NCI-H748 (cell line): ENCODE results near the gene MRPL22.
"Not testable (repeated sequence)": the region's sequence is repeated elsewhere in the genome, so short reads cannot be mapped to it uniquely, and the experiment has no call there.

Experiments
- DNase-seq: peaks from one replicate; lab custom pipeline; 2025; ENCODE audit not compliant: unreplicated experiment; lab: John Stamatoyannopoulos, UW

Gene MRPL22

DNA sequence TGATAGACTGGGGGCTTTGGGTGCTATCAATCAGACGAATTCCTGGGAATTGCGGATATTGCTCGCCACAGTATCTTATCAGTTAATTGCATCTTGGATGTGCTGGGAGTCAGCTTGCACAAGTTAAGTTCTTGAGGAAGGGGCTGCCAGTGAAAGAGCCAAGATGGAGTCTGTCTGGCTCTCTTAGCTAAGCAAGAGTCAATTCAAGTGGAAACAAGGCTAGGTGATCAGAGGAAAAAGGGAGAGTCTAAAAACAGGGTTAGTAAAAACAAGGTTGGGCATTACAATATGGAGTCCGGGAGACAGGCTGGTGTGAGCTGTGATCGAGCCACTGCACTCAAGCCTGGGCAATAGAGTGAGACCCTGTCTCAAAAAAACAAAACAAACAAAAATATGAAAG lies 1.5 kb upstream of the MRPL22 start:
- not testable (repeated sequence) for DNase-seq

- DNase-seq: no peak
Observed at GRCh38 chr5:154940375-154940771, 500 bp upstream of the MRPL22 start.

- DNase-seq: no peak
Observed at GRCh38 chr5:154943527-154943926, 2.7 kb downstream of the MRPL22 start.

- DNase-seq: no peak
Observed at GRCh38 chr5:154944716-154945115, 3.8 kb downstream of the MRPL22 start.

GRCh38 chr5:154945695-154946301 lies 4.9 kb downstream of the MRPL22 start:
- DNase-seq: no peak

- DNase-seq: no peak
Observed at GRCh38 chr5:154947778-154948177, 6.9 kb downstream of the MRPL22 start.

DNA sequence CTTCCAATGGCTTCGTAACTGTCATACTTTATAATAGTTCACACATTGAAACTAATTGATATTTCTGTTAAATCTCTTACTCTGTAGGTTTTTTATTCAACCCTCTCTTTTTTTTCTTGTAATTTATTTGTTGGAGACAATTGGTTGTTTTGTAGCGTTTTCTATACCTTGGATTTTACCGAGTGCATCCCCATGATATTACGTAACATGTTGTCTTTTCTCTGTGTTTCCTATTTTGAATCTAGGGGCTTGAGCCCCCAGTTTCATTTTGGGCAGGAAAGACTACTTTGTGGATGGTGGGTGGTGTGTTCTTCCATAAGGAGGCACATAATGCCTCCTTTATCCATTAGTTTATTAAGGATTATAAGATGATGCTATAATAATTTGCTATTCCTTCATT lies 7.4 kb downstream of the MRPL22 start:
- DNase-seq: no peak

DNA sequence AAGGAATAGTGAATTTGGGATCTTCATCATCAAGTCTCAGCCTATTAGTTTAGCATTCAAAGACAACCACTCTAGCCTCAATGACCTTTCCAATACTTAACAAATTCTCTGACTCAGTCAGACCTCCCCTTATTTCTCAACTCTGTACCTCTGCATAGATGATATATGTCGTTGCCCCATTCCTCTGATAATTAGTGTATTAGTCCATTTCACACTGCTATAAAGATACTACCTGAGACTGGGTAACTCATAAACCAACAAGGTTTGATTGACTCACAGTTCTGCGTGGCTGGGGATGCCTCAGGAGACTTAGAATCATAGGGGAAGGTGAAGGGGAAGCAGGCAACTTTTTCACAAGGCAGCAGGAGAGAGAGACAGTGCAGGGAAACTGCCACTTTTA lies 8.9 kb downstream of the MRPL22 start:
- DNase-seq: no peak

DNA sequence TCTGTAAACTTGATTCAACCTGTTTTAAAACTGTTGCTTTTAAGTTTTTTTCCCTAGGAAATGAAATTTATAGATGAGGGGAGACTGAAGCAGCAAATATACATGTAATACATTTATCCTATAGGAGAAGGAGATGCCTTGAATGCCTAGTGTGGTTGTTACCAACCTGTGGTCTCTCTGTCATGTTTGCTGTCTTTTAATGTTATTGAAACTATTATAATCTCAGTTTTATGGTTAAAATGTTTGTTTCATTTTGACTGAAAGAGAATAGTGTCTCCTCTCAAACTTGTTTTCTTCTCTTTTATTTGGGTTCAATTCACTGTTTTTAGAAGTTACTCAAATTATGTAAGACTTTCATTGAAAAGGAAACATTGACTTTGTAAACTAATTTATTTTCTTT lies 15.8 kb downstream of the MRPL22 start:
- DNase-seq: no peak

- no peak for DNase-seq
Observed at GRCh38 chr5:154962494-154962893, 21.6 kb downstream of the MRPL22 start.

DNA sequence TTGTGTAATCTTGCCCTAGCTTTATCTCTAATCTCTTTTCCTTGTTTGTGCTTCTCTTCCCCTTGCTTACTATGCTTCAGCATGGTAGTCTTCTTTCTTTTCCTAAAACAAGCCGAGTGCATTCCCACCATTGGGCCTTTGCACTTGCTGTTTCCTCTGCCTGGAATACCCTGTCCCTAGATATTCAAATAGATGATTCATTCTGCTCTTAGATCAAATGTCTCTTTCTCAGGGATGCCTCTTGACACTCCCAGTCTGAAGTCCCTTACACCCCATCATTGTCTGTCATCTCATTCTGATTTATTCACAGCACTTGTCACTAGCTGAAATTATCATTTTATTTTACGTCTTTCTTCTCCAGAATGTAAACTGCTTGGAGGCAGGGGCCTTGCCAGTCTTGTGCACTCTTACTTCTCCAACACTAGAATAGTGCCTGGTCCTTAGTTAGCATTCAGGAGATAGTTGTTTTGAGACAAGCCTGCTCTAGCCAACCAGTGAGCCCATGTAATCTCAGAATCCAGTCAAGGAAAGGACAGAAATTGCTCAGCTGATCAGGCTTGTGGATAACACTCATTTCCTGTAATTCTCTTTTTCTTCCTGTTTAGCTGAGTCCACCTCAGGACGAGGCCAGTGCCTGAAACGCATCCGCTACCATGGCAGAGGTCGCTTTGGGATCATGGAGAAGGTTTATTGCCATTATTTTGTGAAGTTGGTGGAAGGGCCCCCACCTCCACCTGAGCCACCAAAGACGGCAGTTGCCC lies 25.4 kb downstream of the MRPL22 start:
- no peak for DNase-seq

DNA sequence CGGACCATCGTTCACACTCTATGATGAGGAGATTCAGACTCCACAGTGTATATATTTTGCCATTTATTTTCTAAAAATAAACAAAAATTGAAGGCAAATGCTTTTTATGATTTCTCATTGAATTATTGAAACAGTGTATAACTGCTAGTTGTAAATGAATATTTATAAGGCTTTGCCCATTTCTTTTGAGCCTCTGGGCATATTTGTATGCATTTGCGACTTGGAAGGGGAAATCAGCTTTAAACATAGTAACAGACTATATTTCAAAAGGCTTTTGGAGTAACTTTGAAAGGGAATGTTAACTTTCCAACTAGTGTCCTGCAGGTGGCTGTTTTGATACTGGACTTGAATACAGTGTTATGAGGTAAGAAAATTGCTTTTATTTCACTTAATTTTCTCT lies 26.0 kb downstream of the MRPL22 start:
- DNase-seq: no peak

DNA sequence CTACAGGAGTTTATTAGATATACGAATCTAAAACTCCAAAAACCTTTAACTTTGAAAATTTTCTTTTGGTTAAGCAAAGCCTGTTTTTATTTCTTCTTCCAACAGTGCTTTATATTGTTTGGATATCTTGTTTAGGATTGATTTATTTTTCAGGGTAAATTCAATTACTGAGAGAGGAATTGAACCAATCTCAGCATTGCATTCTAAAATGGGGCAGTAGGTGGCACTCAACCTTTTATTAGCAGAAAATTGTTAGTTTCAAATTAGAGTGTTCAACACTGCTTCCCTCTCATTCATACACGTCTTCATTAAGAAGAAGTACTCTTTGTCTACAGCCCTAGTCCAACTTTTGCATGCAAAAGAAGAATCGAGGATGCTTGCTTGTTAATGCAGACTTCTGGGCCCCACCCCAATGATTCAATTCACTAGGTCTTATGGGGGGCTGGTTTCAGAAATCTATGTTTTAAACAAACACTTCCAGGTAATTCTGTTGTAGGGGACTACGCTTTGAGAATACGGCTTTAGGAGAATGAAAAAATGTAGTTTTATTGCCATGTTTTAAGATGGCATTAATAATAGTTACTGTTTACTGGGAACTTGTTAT lies 26.6 kb downstream of the MRPL22 start:
- peak; percentile 40 for DNase-seq

DNA sequence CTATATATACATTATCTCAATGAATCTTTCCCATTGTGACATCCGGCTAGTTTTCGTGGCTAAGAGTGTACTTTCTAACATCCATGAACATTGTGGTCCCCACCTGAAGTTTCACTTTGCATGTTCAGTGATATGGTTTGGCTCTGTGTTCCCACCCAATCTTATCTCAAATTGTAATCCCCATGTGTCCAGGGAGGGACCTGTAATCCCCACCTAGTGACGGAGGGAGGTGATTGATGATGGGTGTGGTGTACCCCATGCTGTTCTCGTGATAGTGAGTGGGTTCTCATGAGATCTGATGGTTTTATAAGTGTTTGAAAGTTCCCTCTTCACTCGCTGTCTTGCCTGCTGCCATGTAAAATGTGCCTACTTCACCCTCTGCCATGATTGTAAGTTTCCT lies 28.1 kb downstream of the MRPL22 start:
- no peak for DNase-seq

GRCh38 chr5:154970759-154971158 lies 29.9 kb downstream of the MRPL22 start:
- DNase-seq: no peak

- DNase-seq: no peak
Observed at GRCh38 chr5:154971501-154971900, 30.6 kb downstream of the MRPL22 start.

DNA sequence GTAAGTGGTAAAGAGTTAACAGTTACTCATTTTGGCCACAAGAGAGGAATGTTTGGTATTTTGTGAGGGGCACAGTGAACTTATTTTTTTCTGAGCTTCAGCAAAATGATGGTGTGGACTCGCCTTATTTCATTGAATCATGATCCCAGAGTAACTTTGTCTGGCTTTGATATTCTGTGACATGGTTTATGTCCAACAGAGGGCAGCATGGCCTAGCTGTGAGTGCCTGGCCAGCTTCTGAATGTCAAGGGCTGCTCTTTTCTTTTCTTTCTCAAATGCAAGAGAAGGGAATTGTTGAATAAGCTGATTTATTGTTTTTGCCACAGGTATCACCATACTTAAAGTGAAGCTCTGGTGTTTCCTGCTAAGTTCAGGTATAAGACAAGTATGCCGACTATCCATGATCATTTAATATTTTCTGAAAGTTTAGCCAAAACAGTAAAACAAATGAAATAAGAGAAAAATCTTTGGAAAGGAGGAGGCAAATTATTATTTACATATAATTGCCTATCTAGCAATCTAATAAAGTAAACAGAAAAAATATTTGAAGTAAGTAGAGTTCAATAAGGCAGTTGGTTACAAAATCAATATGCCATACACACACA lies 31.7 kb downstream of the MRPL22 start:
- peak; percentile 63 for DNase-seq

DNA sequence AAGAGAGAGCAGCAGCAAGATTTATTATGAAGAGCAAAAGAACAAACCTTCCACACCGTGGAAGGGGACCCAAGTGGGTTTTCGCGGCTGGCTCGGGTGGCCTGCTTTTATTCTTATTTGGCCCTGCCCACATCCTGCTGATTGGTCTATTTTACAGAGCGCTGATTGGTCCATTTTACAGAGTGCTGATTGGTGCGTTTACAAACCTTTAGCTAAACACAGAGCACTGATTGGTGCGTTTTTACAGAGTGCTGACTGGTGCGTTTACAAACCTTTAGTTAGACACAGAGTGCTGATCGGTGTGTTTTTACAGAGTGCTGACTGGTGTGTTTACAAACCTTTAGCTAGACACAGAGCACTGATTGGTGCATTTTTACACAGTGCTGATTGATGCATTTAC lies 35.2 kb downstream of the MRPL22 start:
- not testable (repeated sequence) for DNase-seq

- no peak for DNase-seq
Observed at GRCh38 chr5:154977409-154977808, 36.5 kb downstream of the MRPL22 start.

DNA sequence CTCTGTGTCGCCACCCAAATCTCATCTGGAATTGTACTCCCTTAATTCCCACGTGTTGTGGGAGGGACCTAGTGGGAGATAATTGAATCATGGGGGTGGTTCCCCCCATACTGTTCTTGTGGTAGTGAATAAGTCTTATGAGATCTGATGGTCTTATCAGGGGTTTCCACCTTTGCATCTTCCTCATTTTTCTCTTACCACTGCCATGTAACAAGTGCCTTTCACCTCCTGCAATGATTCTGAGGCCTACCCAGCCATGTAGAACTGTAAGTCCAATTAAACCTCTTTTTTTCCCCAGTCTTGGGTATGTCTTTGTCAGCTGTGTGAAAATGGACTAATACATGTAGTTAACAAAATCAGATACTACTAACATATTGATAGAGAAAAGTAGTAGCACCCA lies 37.4 kb downstream of the MRPL22 start:
- DNase-seq: not testable (repeated sequence)

- DNase-seq: peak; percentile 93
Observed at GRCh38 chr5:154984946-154985516, 44.2 kb downstream of the MRPL22 start.

GRCh38 chr5:154986151-154986550 lies 45.3 kb downstream of the MRPL22 start:
- DNase-seq: no peak
